Stimulated activated naive CD4-positive, alpha-beta T cell treated with Interleukin-2 at 50 U/mL for 16 hours (primary cell): ENCODE data around the gene VBP1.
"Not testable (repeated sequence)": the region's sequence is repeated elsewhere in the genome, so short reads cannot be mapped to it uniquely, and the experiment has no call there.

Experiments
- DNase-seq: peaks from one replicate; lab custom pipeline; 2025; lab: John Stamatoyannopoulos, UW

VBP1 gene

DNA sequence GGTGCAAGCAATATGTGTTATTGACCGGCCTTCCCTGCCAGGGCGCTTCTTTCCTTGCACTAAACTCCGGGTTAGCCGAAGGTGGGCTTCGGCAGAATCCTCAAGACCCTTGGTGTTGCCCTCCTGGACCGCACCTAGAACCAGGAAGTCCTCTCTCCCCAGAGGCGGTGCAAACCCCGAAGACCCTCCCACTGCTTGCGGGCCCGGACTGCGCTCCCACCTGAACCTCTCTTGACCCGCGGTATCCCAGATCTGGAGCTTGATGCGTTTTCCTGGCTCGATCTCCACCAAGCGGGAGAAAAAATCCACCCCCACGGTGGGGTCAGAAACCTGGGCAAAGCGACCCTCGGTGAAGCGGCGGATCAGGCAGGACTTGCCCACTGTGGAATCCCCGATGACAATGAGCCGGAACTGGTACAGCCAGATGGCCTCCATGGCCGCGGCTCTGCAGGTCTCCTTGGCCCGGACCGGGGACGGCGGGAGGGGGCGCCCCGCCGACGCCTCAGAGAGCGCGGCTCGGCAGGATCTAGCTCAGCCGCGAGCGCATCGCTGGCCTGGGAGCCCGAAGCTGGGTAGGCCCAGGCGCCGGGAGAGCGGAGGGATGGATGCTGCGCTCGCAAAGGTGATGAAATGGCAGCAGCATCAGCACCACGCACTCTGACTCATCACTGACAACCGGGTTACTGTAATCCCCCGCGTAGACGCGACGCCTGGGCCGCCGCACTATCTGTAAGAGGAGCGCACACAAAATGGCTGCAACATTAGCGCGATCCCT, 47.8 kb downstream of the VBP1 start, which contains the start of gene RAB39B:
Gene RAB39B, minus strand, starts transcription at position 638 of the 775 bp plus-strand sequence. Its CDS starts 203 bp downstream, at position 435.
- peak; percentile 71 for DNase-seq

DNA sequence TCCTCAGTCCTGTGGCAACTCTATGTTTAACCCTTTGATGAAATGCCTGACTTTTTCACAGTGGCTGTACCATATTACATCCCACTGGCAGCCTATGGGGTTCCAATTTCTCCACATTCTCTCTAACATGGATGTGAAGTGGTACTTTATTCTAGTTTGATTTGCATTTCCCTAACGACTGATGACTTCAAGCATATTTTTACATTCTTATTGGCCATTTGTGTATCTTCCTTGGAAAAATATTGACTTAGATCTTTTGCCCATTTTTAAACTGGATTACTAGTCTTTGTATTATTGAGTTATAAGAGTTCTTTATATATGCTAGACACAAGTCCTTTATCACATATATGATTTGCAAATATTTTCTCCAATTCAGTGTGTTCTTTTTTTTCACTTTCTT, 50.2 kb downstream of the VBP1 start:
- DNase-seq = no peak

DNA sequence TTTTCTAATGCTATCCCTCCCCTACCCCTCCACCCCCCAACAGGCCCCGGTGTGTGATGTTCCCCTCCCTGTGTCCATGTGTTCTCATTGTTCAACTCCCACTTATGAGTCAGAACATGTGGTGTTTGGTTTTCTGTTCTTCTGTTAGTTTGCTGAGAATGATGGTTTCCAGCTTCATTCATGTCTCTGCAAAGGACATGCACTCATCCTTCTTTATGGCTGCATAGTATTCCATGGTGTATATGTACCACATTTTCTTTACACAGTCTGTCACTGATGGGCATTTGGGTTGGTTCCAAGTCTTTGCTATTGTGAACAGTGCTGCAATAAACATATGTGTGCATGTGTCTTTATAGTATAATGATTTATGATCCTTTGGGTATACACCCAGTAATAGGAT, 51.7 kb downstream of the VBP1 start:
- DNase-seq = not testable (repeated sequence)

DNA sequence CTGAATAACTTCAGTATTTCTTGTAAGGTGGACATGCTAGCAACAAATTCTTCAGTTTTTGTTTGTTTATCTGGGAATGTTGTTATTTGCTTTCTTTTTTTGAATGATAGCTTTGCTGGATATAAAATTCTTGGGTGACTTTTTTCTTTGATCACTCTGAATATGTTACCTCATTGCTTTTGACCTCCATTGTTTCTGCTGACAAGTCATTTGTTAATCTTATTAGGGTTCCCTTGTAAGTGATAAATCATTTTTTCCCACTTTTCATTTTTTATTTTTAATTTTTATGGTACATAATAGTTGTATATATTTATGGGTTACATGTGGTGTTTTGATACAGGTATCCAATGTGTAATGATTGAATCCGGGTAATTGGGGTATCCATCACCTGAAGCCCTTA, 54.7 kb downstream of the VBP1 start:
- DNase-seq = no peak

DNA sequence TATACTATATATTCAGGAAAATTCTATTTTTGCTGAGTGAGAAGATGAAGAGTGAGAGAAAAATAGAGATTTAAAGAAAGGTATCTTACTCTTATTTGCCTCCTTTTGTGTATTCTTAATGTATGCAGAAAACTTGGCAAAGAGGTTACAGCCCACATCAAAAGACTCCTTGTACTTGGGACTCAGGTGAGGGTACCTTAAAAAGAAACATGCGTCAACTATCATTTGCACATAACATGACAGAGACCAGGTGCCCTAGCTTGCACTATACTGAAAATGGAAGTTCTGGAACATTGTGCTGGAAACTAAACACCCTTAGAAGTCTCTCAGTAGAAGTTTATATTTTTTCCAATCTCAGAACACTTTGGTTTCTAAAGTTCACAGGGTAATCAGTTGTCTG, 63.6 kb downstream of the VBP1 start:
- no peak for DNase-seq
